Measurements from ENCODE around the gene CHRDL1.
"Not testable (repeated sequence)": the region's sequence is repeated elsewhere in the genome, so short reads cannot be mapped to it uniquely, and the experiment has no call there.

Gene CHRDL1

GRCh38 chrX:110795645-110796406 lies at the start of gene CHRDL1:
TSS of gene CHRDL1 (minus strand) at chrX:110795817. CDS start at chrX:110792181, 3,636 bp downstream.
- no peak for DNase-seq

- no peak for DNase-seq
These were observed 41.4 kb upstream of the CHRDL1 start for GRCh38 chrX:110836982-110837381.

GRCh38 chrX:110836451-110836850 lies 40.8 kb upstream of the CHRDL1 start:
- no peak for DNase-seq

GRCh38 chrX:110836001-110836400 lies 40.4 kb upstream of the CHRDL1 start:
- DNase-seq, result no peak

GRCh38 chrX:110825972-110826371 lies 30.4 kb upstream of the CHRDL1 start:
- DNase-seq, result no peak

GRCh38 chrX:110816543-110816942 lies 20.9 kb upstream of the CHRDL1 start:
- DNase-seq, result not testable (repeated sequence)

- no peak for DNase-seq
These were observed 10.5 kb upstream of the CHRDL1 start for GRCh38 chrX:110806145-110806544.

GRCh38 chrX:110805303-110805702 lies 9.7 kb upstream of the CHRDL1 start:
- DNase-seq, result no peak

- DNase-seq, result no peak
These were observed 8.8 kb upstream of the CHRDL1 start for GRCh38 chrX:110804446-110804845.

- no peak for DNase-seq
These were observed 7.9 kb upstream of the CHRDL1 start for GRCh38 chrX:110803506-110803905.

- DNase-seq, result no peak
These were observed 735 bp upstream of the CHRDL1 start for GRCh38 chrX:110796407-110796697.

GRCh38 chrX:110794601-110795000 lies 1.0 kb downstream of the CHRDL1 start:
- no peak for DNase-seq

GRCh38 chrX:110791071-110791470 lies 4.5 kb downstream of the CHRDL1 start:
- DNase-seq, result no peak

- DNase-seq, result no peak
These were observed 9.1 kb downstream of the CHRDL1 start for GRCh38 chrX:110786486-110786885.

GRCh38 chrX:110759785-110760184 lies 35.8 kb downstream of the CHRDL1 start:
- DNase-seq, result no peak

GRCh38 chrX:110758781-110759422 lies 36.7 kb downstream of the CHRDL1 start:
- no peak for DNase-seq

GRCh38 chrX:110755611-110756010 lies 40.0 kb downstream of the CHRDL1 start:
- no peak for DNase-seq

- DNase-seq, result no peak
These were observed 40.6 kb downstream of the CHRDL1 start for GRCh38 chrX:110755061-110755460.

GRCh38 chrX:110750526-110751189 lies 45.0 kb downstream of the CHRDL1 start:
- no peak for DNase-seq

GRCh38 chrX:110748256-110748806 lies 47.3 kb downstream of the CHRDL1 start:
- no peak for DNase-seq

GRCh38 chrX:110746014-110746413 lies 49.6 kb downstream of the CHRDL1 start:
- no peak for DNase-seq

- DNase-seq, result no peak
These were observed 50.3 kb downstream of the CHRDL1 start for GRCh38 chrX:110745288-110745687.

GRCh38 chrX:110743679-110744340 lies 51.8 kb downstream of the CHRDL1 start:
- DNase-seq, result no peak
